LoVo (cell line): Measurements from ENCODE around the gene PRKN.
A peak's percentile ranks its signal among the peaks of the same experiment; 100 is the strongest.

Source experiments
- DNase-seq: peaks from one replicate; pipeline ENCODE4 v3.0.0-alpha.2; 2016; ENCODE audit warnings: low spot score

PRKN gene

GRCh38 chr6:161443848-161444247 lies 1283.7 kb downstream of the PRKN start:
- no peak for DNase-seq

GRCh38 chr6:161442420-161442819 lies 1285.1 kb downstream of the PRKN start:
- no peak for DNase-seq

GRCh38 chr6:161440299-161440698 lies 1287.3 kb downstream of the PRKN start:
- no peak for DNase-seq

- DNase-seq, result peak; percentile 9
These were observed 1288.5 kb downstream of the PRKN start for GRCh38 chr6:161439093-161439492.

- DNase-seq, result no peak
These were observed 1289.0 kb downstream of the PRKN start for GRCh38 chr6:161438430-161439030.

GRCh38 chr6:161437851-161438250 lies 1289.7 kb downstream of the PRKN start:
- no peak for DNase-seq

GRCh38 chr6:161436106-161436876 lies 1291.3 kb downstream of the PRKN start:
- DNase-seq, result no peak

GRCh38 chr6:161435748-161436070 lies 1291.9 kb downstream of the PRKN start:
- DNase-seq, result no peak

- no peak for DNase-seq
These were observed 1292.4 kb downstream of the PRKN start for GRCh38 chr6:161434921-161435747.

- DNase-seq, result no peak
These were observed 1293.2 kb downstream of the PRKN start for GRCh38 chr6:161434350-161434749.

GRCh38 chr6:161432546-161432945 lies 1295.0 kb downstream of the PRKN start:
- no peak for DNase-seq

- DNase-seq, result peak; percentile 11
These were observed 1297.6 kb downstream of the PRKN start for GRCh38 chr6:161429921-161430490.

GRCh38 chr6:161424421-161424820 lies 1303.1 kb downstream of the PRKN start:
- DNase-seq, result no peak

GRCh38 chr6:161422710-161423680 lies 1304.6 kb downstream of the PRKN start:
- DNase-seq, result no peak

GRCh38 chr6:161418463-161418945 lies 1309.1 kb downstream of the PRKN start:
- peak; percentile 44 for DNase-seq

GRCh38 chr6:161417717-161418462 lies 1309.7 kb downstream of the PRKN start:
- DNase-seq, result no peak

- no peak for DNase-seq
These were observed 1312.2 kb downstream of the PRKN start for GRCh38 chr6:161415302-161415855.

GRCh38 chr6:161414707-161415106 lies 1312.9 kb downstream of the PRKN start:
- no peak for DNase-seq

GRCh38 chr6:161414180-161414579 lies 1313.4 kb downstream of the PRKN start:
- no peak for DNase-seq

- no peak for DNase-seq
These were observed 1314.2 kb downstream of the PRKN start for GRCh38 chr6:161413355-161413771.
